GM20431 (cell line): ENCODE measurements around the gene MAP3K14.
"Not testable (repeated sequence)": the region's sequence is repeated elsewhere in the genome, so short reads cannot be mapped to it uniquely, and the experiment has no call there.

Source experiments
- in situ Hi-C: fragments of 300-500 bp; cut with MseI, MboI; formaldehyde crosslinking; loops from one replicate; pipeline ENCODE4 v1.15.0; 2020; ENCODE audit warnings: low sequenced_read_pairs; ENCODE audit not compliant: unreplicated experiment

The MAP3K14 gene

GRCh38 chr17:45264988-45265387, 51.8 kb downstream of the MAP3K14 start:
- in situ Hi-C loops: loop anchor here (10.0 kb wide), 1 partner anchor 50 kb away; no protein-coding TSS in a partner anchor

- in situ Hi-C loops: loop anchor here (10.0 kb wide), 1 partner anchor 50 kb away; no protein-coding TSS in a partner anchor
These were observed 52.4 kb downstream of the MAP3K14 start for GRCh38 chr17:45264430-45264829.

- in situ Hi-C loops: loop anchor here (10.0 kb wide), 1 partner anchor 49 kb away; no protein-coding TSS in a partner anchor
These were observed 53.4 kb downstream of the MAP3K14 start for GRCh38 chr17:45263477-45263860.

- in situ Hi-C loops: loop anchor here (10.0 kb wide), 1 partner anchor 48 kb away; no protein-coding TSS in a partner anchor
These were observed 54.0 kb downstream of the MAP3K14 start for GRCh38 chr17:45262516-45263476.

- in situ Hi-C loops: loop anchor here (10.0 kb wide), 1 partner anchor 47 kb away; no protein-coding TSS in a partner anchor
These were observed 55.0 kb downstream of the MAP3K14 start, which contains the start of gene SPATA32 for GRCh38 chr17:45261577-45262515. TSS of gene SPATA32 (minus strand) at chr17:45262094. CDS start at chr17:45262016, 78 bp downstream.

DNA sequence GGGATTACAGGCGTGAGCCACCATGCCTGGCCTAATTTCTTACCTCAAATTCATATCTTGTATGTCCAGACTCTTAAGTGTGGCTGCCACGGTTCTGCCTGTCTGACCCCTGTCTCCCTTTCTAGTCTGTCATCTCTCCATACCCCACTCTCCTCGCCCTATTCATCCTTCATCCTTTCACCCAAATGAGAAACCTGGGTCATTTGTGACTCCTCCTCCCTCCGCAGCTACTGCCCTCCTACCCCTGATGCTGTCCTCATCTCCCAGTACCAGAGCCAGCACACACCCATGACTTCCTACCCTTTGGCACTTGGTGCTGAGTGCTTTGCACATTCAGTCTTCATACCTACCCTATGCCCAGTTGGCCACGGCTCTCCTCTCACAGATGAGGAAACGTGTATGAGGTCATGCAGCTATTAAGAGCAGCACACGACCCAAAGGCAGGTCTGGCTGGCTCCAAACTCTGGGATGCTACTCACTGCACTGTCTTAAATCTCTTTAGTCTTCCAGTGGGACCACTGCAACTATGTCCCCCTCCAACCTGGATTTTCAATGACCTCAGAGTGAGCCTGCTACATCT, 56.5 kb downstream of the MAP3K14 start:
- in situ Hi-C loops: loop anchor here (10.0 kb wide), 1 partner anchor 45 kb away; no protein-coding TSS in a partner anchor

GRCh38 chr17:45258981-45259380, 57.8 kb downstream of the MAP3K14 start:
- in situ Hi-C loops: no loop called here

DNA sequence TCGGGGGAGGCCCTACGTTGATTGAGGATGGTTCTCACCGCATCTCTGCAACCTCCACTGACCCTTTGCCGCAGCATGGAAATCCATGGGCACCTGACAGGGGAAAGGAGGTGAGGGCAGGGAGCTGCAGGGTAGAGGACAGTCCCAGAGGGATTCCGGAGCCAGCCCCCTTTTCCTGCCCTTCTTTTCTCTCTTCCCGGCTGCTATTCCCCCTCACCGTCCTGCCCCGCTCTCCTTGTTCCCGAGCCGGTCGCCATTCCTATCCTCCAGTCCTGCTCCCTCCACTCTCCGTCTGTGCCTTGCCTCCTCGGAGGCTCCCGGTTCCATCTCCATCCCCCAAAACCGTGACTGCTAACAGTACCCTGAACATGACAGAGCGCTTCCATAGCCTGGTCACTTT, 59.7 kb downstream of the MAP3K14 start:
- in situ Hi-C loops: no loop called here

GRCh38 chr17:45256114-45256966, 60.5 kb downstream of the MAP3K14 start:
- in situ Hi-C loops: no loop called here

- in situ Hi-C loops: no loop called here
These were observed 61.5 kb downstream of the MAP3K14 start for GRCh38 chr17:45255358-45255757.

GRCh38 chr17:45253879-45254278, 62.9 kb downstream of the MAP3K14 start:
- in situ Hi-C loops: no loop called here

DNA sequence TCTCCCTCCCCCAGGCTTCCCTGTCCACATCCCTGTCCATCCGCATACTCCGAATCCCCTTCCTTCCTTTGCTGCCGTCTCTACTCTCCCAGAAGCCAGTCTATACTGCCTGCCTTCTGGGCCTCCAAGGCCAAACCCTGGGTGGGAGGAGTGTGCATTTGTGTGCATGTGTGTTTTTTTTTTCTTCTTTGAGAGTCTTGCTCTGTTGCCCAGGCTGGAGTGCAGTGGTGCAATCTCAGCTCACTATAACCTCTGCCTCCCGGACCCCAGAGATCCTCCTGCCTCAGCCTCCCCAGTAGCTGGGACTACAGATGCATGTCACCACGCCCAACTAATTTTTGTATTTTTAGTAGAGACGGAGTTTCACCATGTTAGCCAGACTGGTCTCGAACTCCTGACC, 63.6 kb downstream of the MAP3K14 start:
- in situ Hi-C loops: not testable (repeated sequence)

DNA sequence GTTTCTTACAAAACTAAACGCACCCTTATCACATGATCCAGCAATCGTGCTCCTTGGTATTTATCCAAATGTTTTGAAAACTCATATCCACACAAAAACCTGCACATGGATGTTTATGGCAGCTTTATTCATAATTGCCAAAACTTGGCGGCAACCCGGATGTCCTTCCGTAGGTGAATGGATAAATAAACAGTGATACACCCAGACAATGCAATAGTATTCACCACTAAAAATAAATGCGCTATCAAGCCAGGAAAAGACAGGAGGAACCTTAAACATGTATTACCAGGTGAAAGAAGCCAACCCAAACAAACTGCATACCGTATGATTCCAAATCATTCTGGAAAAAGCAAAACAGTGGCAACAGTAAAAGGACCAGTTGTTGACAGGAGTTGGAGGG, 64.9 kb downstream of the MAP3K14 start:
- in situ Hi-C loops: no loop called here

DNA sequence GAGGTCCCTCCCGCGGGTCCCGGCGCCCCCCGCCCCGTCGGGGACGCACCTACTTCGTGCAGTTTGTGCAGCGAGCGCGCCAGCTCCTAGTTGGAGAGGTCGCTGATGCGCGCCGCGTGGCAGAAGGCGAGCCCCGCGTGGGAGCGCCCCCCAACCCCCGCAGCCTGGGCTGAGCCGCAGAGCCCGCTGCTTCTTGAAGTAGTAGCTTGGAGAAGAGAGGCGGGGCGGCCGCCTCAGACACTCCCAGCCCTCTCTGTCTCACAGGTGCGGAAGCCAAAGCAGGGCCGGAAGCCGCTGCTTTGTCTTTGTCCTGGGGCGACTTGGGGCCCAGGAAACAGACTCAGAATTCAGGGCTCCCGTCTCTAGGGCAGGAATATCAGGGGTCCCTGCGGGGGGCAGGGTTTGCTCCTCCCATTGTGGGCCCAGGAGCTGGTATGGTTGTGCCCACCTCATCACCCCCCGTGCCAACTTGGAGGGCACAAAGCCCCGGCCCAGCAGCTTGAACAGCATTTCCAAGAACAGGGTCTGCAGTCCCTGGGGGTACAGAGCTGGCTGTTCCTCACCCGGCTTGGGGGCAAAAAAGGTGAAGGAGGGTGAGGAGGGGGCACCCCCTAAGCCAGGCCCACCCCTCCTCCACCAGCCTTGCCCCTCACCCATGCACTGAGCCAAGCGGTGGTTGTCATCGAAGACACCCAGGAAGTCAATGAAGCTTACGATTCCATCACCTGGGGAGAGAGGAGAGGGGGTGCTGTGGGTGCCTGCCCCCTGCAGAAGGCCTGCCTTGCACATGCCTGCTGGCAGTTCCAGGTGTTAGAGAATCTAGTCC, 68.5 kb downstream of the MAP3K14 start:
- in situ Hi-C loops: no loop called here

DNA sequence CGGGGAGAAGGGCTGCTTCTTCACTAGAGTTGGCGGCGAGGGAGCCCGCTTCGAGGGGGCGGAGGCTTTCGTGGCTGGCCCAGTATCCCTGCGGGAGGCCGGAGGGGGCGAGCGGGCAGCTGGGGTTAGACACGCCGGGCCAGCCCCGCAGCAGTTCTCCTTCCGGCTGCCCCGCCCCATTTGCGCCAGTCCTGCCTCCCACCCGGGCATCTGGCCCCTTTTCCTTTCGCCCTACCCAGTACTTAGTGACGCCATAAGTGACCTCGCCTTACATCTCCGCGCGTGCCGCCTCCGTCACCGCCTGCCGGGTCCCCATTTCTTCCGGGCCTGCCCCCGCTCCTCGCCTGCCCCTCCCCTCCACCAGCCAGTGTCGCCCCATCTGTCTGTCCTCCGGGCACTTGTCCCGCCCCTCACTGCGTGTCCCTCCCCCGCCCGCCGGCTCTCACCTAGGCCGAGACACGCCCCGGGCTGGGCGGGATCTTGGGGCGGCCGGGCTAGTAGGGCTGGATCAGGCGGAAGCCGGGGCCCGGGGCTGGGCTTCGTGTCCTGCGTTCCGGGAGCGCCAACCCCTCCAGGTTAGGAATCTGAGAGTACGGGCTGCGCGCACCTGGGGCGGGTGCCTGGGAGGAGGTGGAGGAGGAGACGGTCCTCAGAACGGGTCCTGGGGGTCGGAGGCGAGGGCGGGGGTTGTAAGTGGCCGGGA, 69.2 kb downstream of the MAP3K14 start:
- in situ Hi-C loops: no loop called here

GRCh38 chr17:45246861-45247428, 69.9 kb downstream of the MAP3K14 start:
- in situ Hi-C loops: no loop called here

DNA sequence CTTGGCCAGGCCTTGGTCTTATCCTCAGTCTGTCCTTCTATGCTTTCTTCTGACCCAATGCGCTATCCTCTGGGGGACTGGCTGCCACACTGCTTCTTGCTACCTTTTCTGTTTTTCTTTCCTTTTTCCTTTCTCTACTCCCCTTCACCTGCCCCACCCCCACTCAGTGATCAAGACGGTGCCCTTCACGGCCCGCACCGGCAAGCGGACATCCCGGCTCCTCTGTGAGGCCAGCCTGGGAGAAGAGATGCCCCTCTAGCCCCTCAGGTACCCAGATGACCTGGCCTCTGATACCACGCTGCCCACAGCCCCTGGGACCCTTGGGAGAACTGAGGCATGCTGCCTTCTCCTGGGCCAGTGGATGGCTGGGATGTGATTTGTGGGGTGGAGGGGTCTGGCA, 70.5 kb downstream of the MAP3K14 start:
- in situ Hi-C loops: no loop called here
